Caco-2 (cell line): ENCODE measurements around the gene TCL1A. TPM values are rescaled to one million over a fixed set of nuclear protein-coding genes. Genes with fewer than 3 reads are reported as not detected.

Experiments
- BruUV-seq: library from RNA; stranded (reverse); fragments of 400-500 nt; replicated peaks from 2 replicates; lab custom pipeline; 2021; lab: Mats Ljungman, UMichigan
- CTCF ChIA-PET: fragments of 300-600 bp; sonication (Branson Sonifier 250); formaldehyde crosslinking; loops from one replicate; lab custom pipeline; 2022; ENCODE audit warnings: antibody characterized with exemption; lab: Charles Lee
- POLR2A ChIA-PET: fragments of 300-600 bp; sonication (Branson Sonifier 250); formaldehyde crosslinking; loops from one replicate; lab custom pipeline; 2022; ENCODE audit warnings: antibody characterized with exemption; lab: Charles Lee
- DNase-seq, 2 experiments: peaks; one replicate each; pipeline versions ENCODE4 v3.0.0 to v3.0.0-alpha.2; 2020 to 2022
- H3K27me3 ChIP-seq: replicated peaks from 2 replicates; pipeline ENCODE4 v1.6.0; 2011; ENCODE audit warnings: low read length; ENCODE audit not compliant: control insufficient read depth, insufficient read depth
- H3K36me3 ChIP-seq: 2 replicates; pipeline ENCODE4 v1.5.1; 2011; ENCODE audit warnings: low read length; ENCODE audit not compliant: control insufficient read depth, insufficient read depth
- H3K4me1 ChIP-seq: fragments of 250-450 bp; sonication (Bioruptor Pico); 2 replicates; pipeline ENCODE4 v1.5.1; 2020; ENCODE audit warnings: mild to moderate bottlenecking
- H3K4me3 ChIP-seq: 2 replicates; pipeline ENCODE4 v1.5.1; 2011; ENCODE audit warnings: low read depth, mild to moderate bottlenecking, control low read depth, low read length
- H3K9me3 ChIP-seq: fragments of 250-450 bp; sonication (Bioruptor Pico); 2 replicates; pipeline ENCODE4 v1.5.1; 2020; ENCODE audit warnings: mild to moderate bottlenecking, moderate library complexity
- H3K27ac Mint-ChIP-seq: one replicate; pipeline ENCODE4 v1.8.0; 2022; ENCODE audit warnings: mixed read lengths; ENCODE audit not compliant: unreplicated experiment
- H3K27me3 Mint-ChIP-seq: one replicate; pipeline ENCODE4 v1.8.0; 2022; ENCODE audit warnings: mixed read lengths; ENCODE audit not compliant: insufficient read depth, unreplicated experiment
- H3K36me3 Mint-ChIP-seq: one replicate; pipeline ENCODE4 v1.8.0; 2022; ENCODE audit warnings: mild to moderate bottlenecking, mixed read lengths; ENCODE audit not compliant: insufficient read depth, unreplicated experiment
- H3K4me1 Mint-ChIP-seq: one replicate; pipeline ENCODE4 v1.8.0; 2022; ENCODE audit warnings: low read depth, mixed read lengths; ENCODE audit not compliant: unreplicated experiment
- H3K4me3 Mint-ChIP-seq: one replicate; pipeline ENCODE4 v1.8.0; 2022; ENCODE audit warnings: mild to moderate bottlenecking, moderate library complexity, mixed read lengths; ENCODE audit not compliant: unreplicated experiment
- H3K9me3 Mint-ChIP-seq: one replicate; pipeline ENCODE4 v1.8.0; 2022; ENCODE audit warnings: mixed read lengths; ENCODE audit not compliant: unreplicated experiment
- intact Hi-C: fragments of 100-400 bp; cut with micrococcal nuclease; formaldehyde crosslinking; loops from one replicate; pipeline ENCODE4 v1.10.0; 2022; ENCODE audit not compliant: unreplicated experiment
- total RNA-seq: library from RNA; stranded (reverse); gene quantifications from 2 replicates; pipeline ENCODE4 v1.2.3, GENCODE V29; 2022
- TF ChIP-seq, protein P1 (sequence below), 2 experiments: fragments of 200-600 bp in 1 of 2; IDR thresholded peaks; 1 replicate in 1 of 2; 2 replicates in 1 of 2; pipeline versions ENCODE4 v1.5.1 to v1.8.0; 2011 to 2022; ENCODE audit warnings: antibody characterized with exemption in 1 of 2, control low read depth in 1 of 2, inconsistent platforms in 1 of 2, low read depth in 1 of 2, low read length in 1 of 2, mild to moderate bottlenecking in 1 of 2, moderate library complexity in 1 of 2; ENCODE audit not compliant: insufficient read depth in 1 of 2, severe bottlenecking in 1 of 2, unreplicated experiment in 1 of 2

TCL1A gene
- total RNA-seq, 1 experiment from 2014 or later, result not detected

DNA sequence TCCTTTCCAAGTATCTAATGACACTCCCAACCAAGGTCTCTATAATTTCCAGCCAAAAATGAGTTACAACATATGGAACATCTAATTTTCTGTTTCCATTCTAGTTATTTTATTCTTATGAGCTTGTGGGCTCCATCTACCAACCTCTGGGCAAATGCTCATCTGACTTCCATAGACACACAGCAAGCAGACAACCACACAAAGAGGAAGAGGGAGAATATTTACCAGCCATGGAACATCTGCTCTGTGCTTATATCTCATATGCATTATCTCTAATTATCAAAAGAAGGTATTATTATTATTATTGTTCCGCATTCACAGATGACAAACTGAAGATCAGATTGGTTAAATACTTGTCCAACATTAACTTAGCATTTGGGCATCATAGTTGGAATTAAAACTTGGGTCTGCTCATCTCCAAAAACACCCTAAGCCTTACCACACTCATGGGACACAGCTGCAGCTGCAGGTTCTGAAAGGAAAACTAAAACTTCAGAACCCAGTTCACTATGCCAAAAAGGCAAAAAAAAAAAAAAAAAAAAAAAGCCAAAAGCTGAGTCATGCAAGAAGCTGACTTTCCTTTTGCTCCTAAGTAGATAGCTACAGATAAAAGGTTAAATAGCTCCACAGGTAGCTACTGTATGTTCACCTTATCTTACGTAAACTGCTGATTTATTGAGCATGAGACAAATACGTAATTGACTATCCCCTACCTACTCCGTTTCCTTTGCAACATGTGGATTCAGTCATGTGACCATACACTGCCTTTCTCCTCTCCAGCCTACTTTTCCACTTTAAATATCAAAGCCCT, 51.3 kb downstream of the TCL1A start:
- Histone ChIP-seq H3K9me3 (no peaks in the 10 kb centered on the region), H3K36me3 (no peaks in the 10 kb centered on the region), H3K4me1 (peaks cover 15% of the 10 kb centered on the region), H3K27me3 (no peaks in the 10 kb centered on the region), H3K4me3 (no peak overlapping the region)
- TF ChIP-seq, protein P1, sequence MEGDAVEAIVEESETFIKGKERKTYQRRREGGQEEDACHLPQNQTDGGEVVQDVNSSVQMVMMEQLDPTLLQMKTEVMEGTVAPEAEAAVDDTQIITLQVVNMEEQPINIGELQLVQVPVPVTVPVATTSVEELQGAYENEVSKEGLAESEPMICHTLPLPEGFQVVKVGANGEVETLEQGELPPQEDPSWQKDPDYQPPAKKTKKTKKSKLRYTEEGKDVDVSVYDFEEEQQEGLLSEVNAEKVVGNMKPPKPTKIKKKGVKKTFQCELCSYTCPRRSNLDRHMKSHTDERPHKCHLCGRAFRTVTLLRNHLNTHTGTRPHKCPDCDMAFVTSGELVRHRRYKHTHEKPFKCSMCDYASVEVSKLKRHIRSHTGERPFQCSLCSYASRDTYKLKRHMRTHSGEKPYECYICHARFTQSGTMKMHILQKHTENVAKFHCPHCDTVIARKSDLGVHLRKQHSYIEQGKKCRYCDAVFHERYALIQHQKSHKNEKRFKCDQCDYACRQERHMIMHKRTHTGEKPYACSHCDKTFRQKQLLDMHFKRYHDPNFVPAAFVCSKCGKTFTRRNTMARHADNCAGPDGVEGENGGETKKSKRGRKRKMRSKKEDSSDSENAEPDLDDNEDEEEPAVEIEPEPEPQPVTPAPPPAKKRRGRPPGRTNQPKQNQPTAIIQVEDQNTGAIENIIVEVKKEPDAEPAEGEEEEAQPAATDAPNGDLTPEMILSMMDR (IDR thresholded peaks at IDR 0.05; ENCODE audit: insufficient read depth in 1 of 2, low read depth in 1 of 2, low read length in 1 of 2, severe bottlenecking in 1 of 2, unreplicated experiment in 1 of 2), result no peak
- Mint-ChIP-seq H3K27me3 (peaks cover 14% of the 10 kb centered on the region), H3K4me3 (peak overlapping the region; percentile 21), H3K27ac (no peak overlapping the region), H3K4me1 (peaks cover 22% of the 10 kb centered on the region), H3K9me3 (no peaks in the 10 kb centered on the region), H3K36me3 (no peaks in the 10 kb centered on the region)
- CTCF ChIA-PET, result interaction anchor here (0.6 to 0.7 kb wide), 3 partner anchors 34 to 126 kb away, joined by 6 to 9 read pairs (median 7); no protein-coding TSS in a partner anchor
- no TSS peak for BruUV-seq
- intact Hi-C loops, result no loop called here
- peak in 1 of 2 experiments; percentile 17 for DNase-seq
- POLR2A ChIA-PET, result interaction anchor here (0.6 kb wide), 3 partner anchors 25 to 147 kb away, joined by 3 to 7 read pairs (median 4); partner anchors contain the start of gene GLRX5

DNA sequence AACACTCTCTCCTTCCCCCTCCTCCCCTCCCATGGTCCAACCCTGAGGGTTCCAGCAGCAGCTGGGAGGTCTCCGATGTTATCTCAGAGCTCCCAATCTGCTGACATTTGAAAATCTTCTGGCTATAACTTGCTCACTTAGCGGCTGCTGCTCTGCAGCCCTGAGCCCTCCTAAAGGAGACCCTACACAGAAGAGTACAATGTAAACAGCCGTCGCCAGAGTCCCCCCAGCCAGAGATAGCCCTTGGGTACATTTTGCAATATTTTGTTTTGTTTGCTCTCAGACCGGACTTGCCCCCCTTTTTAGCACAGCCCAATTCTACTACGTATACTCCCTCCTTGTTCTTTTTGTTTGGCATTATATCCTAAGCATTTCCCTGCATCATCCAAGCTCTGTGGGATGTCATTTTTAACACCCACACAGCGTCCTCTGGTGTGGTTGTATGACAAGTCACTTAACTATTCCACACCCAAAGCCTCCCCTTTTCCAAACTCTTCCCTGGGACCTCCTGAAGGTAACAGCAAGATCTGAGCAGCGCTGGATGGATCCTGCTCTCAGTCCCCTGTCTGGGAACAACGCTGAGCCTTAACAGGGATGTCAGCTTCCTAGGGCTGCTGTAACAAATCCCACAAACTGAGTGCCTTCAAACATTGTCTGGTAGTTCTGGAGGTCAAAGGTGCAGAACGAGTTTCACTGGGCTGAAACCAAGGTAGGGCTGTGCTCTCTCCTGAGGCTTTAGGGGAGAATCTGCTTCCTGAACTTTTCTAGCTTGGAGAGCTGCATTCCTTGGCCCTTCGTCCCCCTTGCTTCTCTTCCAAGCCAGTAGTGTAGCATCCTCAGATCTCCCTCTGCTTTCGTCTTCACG, 53.0 kb downstream of the TCL1A start:
- H3K9me3 ChIP-seq, result no peaks in the 10 kb centered on the region
- Mint-ChIP-seq H3K4me3 (no peak overlapping the region), H3K4me1 (peaks cover 22% of the 10 kb centered on the region), H3K27ac (no peak overlapping the region), H3K9me3 (no peaks in the 10 kb centered on the region), H3K36me3 (no peaks in the 10 kb centered on the region), H3K27me3 (peaks cover 19% of the 10 kb centered on the region)
- no TSS peak for BruUV-seq
- POLR2A ChIA-PET, result no interaction called here
- intact Hi-C loops, result no loop called here
- DNase-seq, result no peak
- CTCF ChIA-PET, result no interaction called here
- H3K27me3 ChIP-seq, result no peaks in the 10 kb centered on the region
- TF ChIP-seq, protein P1 (IDR thresholded peaks at IDR 0.05; ENCODE audit: insufficient read depth in 1 of 2, low read depth in 1 of 2, low read length in 1 of 2, severe bottlenecking in 1 of 2, unreplicated experiment in 1 of 2), result no peak
- peaks cover 15% of the 10 kb centered on the region for H3K4me1 ChIP-seq
- no peaks in the 10 kb centered on the region for H3K36me3 ChIP-seq
- no peak overlapping the region for H3K4me3 ChIP-seq

DNA sequence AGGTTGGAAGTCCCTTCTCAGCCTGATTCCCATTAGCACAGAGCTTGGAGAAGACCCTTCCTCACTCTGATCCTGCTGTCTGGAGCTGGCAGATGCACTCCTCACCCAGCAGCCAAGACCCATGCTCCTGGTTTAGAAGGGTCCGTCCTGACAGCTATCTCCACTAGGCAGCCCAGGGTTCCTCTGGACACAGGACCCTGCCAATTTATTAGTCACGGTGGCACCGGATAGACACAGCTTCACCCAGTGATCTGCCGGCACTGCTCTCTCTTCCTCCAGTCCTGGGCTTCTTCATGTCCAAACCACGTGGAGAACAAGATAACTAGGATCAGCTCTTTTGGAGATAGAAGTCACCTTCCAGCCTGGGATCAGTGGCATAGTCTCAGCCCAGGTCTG, 53.9 kb downstream of the TCL1A start:
- no peak for DNase-seq
- Mint-ChIP-seq H3K4me3 (no peak overlapping the region), H3K36me3 (no peaks in the 10 kb centered on the region), H3K27ac (no peak overlapping the region), H3K4me1 (peaks cover 22% of the 10 kb centered on the region), H3K27me3 (peaks cover 22% of the 10 kb centered on the region), H3K9me3 (no peaks in the 10 kb centered on the region)
- ChIA-PET POLR2A (no interaction called here), CTCF (no interaction called here)
- Histone ChIP-seq H3K4me1 (peaks cover 11% of the 10 kb centered on the region), H3K9me3 (no peaks in the 10 kb centered on the region), H3K36me3 (no peaks in the 10 kb centered on the region), H3K4me3 (no peak overlapping the region), H3K27me3 (no peaks in the 10 kb centered on the region)
- BruUV-seq, result no TSS peak
- intact Hi-C loops, result no loop called here
- TF ChIP-seq, protein P1 (IDR thresholded peaks at IDR 0.05; ENCODE audit: insufficient read depth in 1 of 2, low read depth in 1 of 2, low read length in 1 of 2, severe bottlenecking in 1 of 2, unreplicated experiment in 1 of 2), result no peak
